Neutrophil (primary cell): Measurements from ENCODE around the gene GLMP.

Source experiments
- H3K27ac ChIP-seq: fragments of 200-600 bp; sonication (generic); 2 replicates; pipeline ENCODE4 v1.5.1; 2016; ENCODE audit warnings: mild to moderate bottlenecking, moderate library complexity
- H3K27me3 ChIP-seq: fragments of 200-600 bp; sonication (generic); 2 replicates; pipeline ENCODE4 v1.6.0; 2016; ENCODE audit warnings: mild to moderate bottlenecking
- H3K36me3 ChIP-seq: fragments of 200-600 bp; sonication (generic); 2 replicates; pipeline ENCODE4 v1.5.1; 2017
- H3K4me1 ChIP-seq, 2 experiments: fragments of 200-600 bp in 1 of 2; sonication (generic) in 1 of 2; 1 replicate in 1 of 2; 2 replicates in 1 of 2; pipeline versions ENCODE4 v1.5.1 to v1.6.1; 2013 to 2016; ENCODE audit warnings: low read depth in 1 of 2, low read length in 1 of 2, mild to moderate bottlenecking in 1 of 2, moderate library complexity in 1 of 2; ENCODE audit not compliant: control insufficient read depth in 1 of 2, insufficient read depth in 1 of 2
- H3K4me3 ChIP-seq, 2 experiments: fragments of 200-600 bp in 1 of 2; sonication (generic) in 1 of 2; 1 replicate in 1 of 2; 2 replicates in 1 of 2; pipeline ENCODE4 v1.5.1; 2013 to 2016; ENCODE audit warnings: low read depth in 1 of 2, low read length in 1 of 2, mild to moderate bottlenecking in 1 of 2, moderate library complexity in 1 of 2
- H3K9me3 ChIP-seq: fragments of 200-600 bp; sonication (generic); 2 replicates; pipeline ENCODE4 v1.5.1; 2016
- CTCF ChIP-seq: fragments of 200-600 bp; sonication (generic); IDR thresholded peaks from 2 replicates; pipeline ENCODE4 v1.5.1; 2016; ENCODE audit warnings: antibody characterized with exemption

Gene GLMP

DNA sequence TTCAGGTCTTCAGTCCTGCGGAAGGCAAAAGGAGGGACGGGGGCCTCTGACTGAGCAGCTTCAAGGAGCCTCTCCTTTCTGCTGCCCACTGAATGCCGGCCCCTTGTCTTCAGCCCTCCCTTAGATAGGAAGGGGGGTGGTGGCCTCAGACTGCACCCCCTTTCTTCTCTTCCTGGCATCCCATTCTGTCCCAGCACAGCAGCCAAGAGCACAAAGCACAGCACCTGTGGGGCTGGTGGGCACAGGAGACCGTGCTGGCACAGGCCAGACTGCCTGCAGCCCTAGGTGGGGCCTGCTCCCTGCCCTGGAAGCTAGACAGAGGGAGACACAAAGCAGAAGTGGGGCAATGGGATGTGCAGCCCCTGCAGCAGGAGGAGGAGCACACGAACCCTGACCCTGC, 45.9 kb downstream of the GLMP start:
- no peak for TF ChIP-seq CTCF
- Histone ChIP-seq H3K27ac (no peak overlapping the region), H3K4me1 (peaks cover 10 to 11% of the 10 kb centered on the region in 2 experiments), H3K4me3 (no peak overlapping the region), H3K27me3 (peaks cover 29% of the 10 kb centered on the region), H3K36me3 (peaks cover 69% of the 10 kb centered on the region), H3K9me3 (no peaks in the 10 kb centered on the region)

- peaks cover 34% of the 10 kb centered on the region for H3K27me3 ChIP-seq
- H3K4me3 ChIP-seq: no peak overlapping the region
- H3K4me1 ChIP-seq: peaks cover 10 to 11% of the 10 kb centered on the region in 2 experiments
- peaks cover 56% of the 10 kb centered on the region for H3K36me3 ChIP-seq
- H3K9me3 ChIP-seq: no peaks in the 10 kb centered on the region
- TF ChIP-seq CTCF: no peak
- H3K27ac ChIP-seq: no peak overlapping the region
These were observed 47.2 kb downstream of the GLMP start for GRCh38 chr1:156248323-156248683.

GRCh38 chr1:156247460-156248322, 47.8 kb downstream of the GLMP start, which contains the start of gene PAQR6:
PAQR6 (minus strand) TSS chr1:156248056; CDS start chr1:156246731, 1,325 bp downstream.
- H3K27ac ChIP-seq: peak within 1 kb of the TSS; percentile 11
- H3K27me3 ChIP-seq: peaks cover 34% of the 10 kb centered on the region

GRCh38 chr1:156246781-156247459, 48.6 kb downstream of the GLMP start:
- Histone ChIP-seq H3K4me3 (no peak overlapping the region), H3K27me3 (peaks cover 34% of the 10 kb centered on the region), H3K36me3 (peaks cover 49% of the 10 kb centered on the region), H3K9me3 (no peaks in the 10 kb centered on the region), H3K4me1 (peaks cover 10 to 11% of the 10 kb centered on the region in 2 experiments), H3K27ac (no peak overlapping the region)
- no peak for TF ChIP-seq CTCF

More at GRCh38 chr1:156247460-156248322, 47.8 kb downstream of the GLMP start, which contains the start of gene PAQR6:
- Histone ChIP-seq H3K4me1 (peaks cover 10 to 11% of the 10 kb centered on the region in 2 experiments), H3K9me3 (no peaks in the 10 kb centered on the region), H3K36me3 (peaks cover 50% of the 10 kb centered on the region), H3K4me3 (no peak within 1 kb of the TSS)
- TF ChIP-seq CTCF: no peak

GRCh38 chr1:156246241-156246780, 49.2 kb downstream of the GLMP start:
- Histone ChIP-seq H3K27ac (no peak overlapping the region), H3K9me3 (no peaks in the 10 kb centered on the region), H3K36me3 (peaks cover 48% of the 10 kb centered on the region), H3K4me1 (peaks cover 10 to 11% of the 10 kb centered on the region in 2 experiments), H3K27me3 (peaks cover 34% of the 10 kb centered on the region), H3K4me3 (no peak overlapping the region)
- no peak for TF ChIP-seq CTCF
